Measurements from ENCODE around the gene ARNT2. TPM values are rescaled to one million over a fixed set of nuclear protein-coding genes. Genes with fewer than 3 reads are reported as not detected.
"Not testable (repeated sequence)": the region's sequence is repeated elsewhere in the genome, so short reads cannot be mapped to it uniquely, and the experiment has no call there.

The ARNT2 gene
- total RNA-seq, 1 donor from 2014 or later: 0.87 TPM

DNA sequence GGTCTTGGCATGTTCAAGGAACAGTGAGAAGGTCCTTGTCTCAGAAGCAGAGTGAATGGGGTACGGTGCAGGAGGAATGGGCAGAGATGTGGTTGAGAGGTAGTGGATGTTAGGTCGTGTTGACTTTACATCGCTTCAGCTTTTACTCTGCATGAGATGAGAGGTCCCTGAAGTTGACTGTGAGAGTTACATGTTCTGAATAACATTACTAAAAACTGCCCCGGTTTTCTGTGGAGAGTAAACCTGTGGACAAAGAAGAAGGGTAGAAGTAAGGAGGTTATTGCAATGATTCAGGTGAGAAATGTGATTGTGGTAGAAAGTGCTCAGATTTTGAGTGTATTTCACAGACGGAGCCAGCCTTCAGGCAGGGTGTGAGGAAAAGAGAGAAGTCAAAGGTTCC lies 105.6 kb downstream of the ARNT2 start:
- H3K36me3 Mint-ChIP-seq (ENCODE audit: low read depth, unreplicated experiment): no peaks in the 10 kb centered on the region
- no peaks in the 10 kb centered on the region for H3K9me3 Mint-ChIP-seq (ENCODE audit: unreplicated experiment)
- no peak overlapping the region for H3K4me3 Mint-ChIP-seq (ENCODE audit: unreplicated experiment)
- TF ChIP-seq, protein P1, sequence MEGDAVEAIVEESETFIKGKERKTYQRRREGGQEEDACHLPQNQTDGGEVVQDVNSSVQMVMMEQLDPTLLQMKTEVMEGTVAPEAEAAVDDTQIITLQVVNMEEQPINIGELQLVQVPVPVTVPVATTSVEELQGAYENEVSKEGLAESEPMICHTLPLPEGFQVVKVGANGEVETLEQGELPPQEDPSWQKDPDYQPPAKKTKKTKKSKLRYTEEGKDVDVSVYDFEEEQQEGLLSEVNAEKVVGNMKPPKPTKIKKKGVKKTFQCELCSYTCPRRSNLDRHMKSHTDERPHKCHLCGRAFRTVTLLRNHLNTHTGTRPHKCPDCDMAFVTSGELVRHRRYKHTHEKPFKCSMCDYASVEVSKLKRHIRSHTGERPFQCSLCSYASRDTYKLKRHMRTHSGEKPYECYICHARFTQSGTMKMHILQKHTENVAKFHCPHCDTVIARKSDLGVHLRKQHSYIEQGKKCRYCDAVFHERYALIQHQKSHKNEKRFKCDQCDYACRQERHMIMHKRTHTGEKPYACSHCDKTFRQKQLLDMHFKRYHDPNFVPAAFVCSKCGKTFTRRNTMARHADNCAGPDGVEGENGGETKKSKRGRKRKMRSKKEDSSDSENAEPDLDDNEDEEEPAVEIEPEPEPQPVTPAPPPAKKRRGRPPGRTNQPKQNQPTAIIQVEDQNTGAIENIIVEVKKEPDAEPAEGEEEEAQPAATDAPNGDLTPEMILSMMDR (IDR thresholded peaks at IDR 0.05; ENCODE audit: unreplicated experiment): no peak
- H3K4me1 Mint-ChIP-seq (ENCODE audit: unreplicated experiment): no peaks in the 10 kb centered on the region
- H3K27ac Mint-ChIP-seq (ENCODE audit: unreplicated experiment): no peak overlapping the region
- DNase-seq (ENCODE audit: low spot score): no peak
- peaks cover 3% of the 10 kb centered on the region for H3K27me3 Mint-ChIP-seq (ENCODE audit: unreplicated experiment)

DNA sequence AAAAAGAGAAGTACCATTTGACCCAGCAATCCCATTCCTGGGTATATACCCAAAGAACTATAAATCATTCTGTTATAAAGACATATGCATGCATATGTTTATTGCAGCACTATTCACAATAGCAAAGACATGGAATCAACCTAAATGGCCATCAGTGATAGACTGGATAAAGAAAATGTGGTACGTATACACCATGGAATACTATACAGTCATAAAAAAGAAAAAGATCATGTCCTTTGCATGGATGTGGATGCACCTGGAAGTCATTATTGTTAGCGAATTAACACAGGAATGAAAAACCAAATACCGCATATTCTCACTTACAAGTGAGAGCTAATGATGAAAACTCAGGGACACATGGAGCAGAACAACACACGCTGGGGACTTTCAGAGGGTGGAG lies 106.8 kb downstream of the ARNT2 start:
- DNase-seq (ENCODE audit: low spot score); H3K27ac Mint-ChIP-seq (ENCODE audit: unreplicated experiment): not testable (repeated sequence)

DNA sequence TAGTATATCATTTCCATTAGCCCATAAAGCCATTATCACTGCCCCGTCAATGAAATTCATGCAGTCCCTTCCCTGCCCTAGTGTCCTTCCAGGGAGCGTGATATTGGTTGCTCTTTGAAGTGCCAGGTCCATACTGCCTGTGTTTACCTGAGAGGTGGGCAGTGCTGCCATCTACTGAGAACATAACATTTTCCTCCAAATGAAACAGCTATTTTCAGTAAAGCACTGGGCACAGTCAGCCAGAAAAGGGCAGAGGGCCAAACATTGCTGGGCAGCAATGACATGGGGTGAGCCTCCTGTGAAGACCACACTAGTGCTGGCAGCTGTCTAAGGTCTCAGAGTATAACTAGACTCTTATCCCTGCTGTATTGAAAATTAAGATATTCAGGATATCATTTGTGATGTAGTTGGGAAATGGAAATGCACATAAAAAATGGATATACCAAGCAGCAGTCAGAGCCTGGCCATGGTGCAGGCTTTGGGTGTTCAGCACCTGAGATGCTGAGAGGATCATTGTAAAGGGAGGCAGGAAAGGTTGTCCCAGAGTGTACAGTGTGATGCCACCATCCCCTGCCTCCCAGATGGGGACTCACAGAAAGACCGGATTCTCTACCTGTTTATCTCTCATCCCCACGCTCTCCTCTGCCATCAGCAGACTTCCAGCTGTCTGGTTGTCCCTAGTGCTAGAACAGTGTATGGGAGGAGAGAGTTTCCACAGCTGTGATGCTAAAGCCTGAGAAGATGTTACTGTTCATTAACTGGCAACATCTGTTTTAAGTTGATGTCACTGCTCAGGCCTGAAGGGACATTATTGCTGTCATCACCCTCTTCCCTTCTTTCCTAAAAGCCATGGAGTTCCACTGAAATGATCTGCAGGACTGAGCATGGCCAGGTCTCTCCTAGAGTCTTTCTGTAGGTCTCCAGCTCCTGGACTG lies 108.8 kb downstream of the ARNT2 start:
- TF ChIP-seq, protein P1 (IDR thresholded peaks at IDR 0.05; ENCODE audit: unreplicated experiment): no peak
- Mint-ChIP-seq H3K4me3 (ENCODE audit: unreplicated experiment) (no peak overlapping the region), H3K9me3 (ENCODE audit: unreplicated experiment) (no peaks in the 10 kb centered on the region), H3K27me3 (ENCODE audit: unreplicated experiment) (peaks cover 3% of the 10 kb centered on the region), H3K36me3 (ENCODE audit: low read depth, unreplicated experiment) (no peaks in the 10 kb centered on the region), H3K4me1 (ENCODE audit: unreplicated experiment) (no peaks in the 10 kb centered on the region), H3K27ac (ENCODE audit: unreplicated experiment) (no peak overlapping the region)
- no peak for DNase-seq (ENCODE audit: low spot score)

More for the DNA sequence above, 106.8 kb downstream of the ARNT2 start:
- H3K27me3 Mint-ChIP-seq (ENCODE audit: unreplicated experiment); H3K4me3 Mint-ChIP-seq (ENCODE audit: unreplicated experiment); H3K36me3 Mint-ChIP-seq (ENCODE audit: low read depth, unreplicated experiment); H3K4me1 Mint-ChIP-seq (ENCODE audit: unreplicated experiment); H3K9me3 Mint-ChIP-seq (ENCODE audit: unreplicated experiment): not testable (repeated sequence)

DNA sequence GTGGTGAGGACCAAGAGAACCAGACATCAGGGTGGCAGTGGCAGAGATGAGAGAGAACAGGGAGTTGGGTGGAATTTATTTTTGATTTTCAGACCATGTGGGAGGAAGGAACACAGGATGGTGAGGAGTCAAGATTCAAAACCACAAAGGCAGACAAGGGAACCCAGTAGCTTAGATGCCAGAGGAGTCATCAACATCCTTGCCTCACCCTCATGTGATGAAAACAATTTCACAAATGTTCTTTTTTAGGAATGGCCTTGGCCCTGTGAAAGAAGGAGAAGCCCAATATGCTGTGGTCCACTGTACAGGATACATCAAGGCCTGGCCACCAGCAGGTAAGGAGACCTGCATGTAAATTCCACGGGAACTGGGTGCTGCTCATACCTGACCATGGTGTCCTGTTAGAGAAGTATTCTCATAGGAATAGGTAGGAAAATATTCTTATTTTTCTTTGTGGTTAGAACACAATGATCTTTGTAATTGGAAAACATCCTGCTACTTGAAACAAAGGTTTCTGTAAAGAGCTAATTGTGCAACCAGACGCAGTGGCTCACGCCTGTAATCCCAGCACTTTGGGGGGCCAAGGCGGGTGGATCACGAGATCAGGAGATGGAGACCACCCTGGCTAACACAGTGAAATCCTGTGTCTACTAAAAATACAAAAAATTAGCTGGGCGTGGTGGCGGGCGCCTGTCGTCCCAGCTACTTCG lies 110.0 kb downstream of the ARNT2 start:
- no peak overlapping the region for H3K27ac Mint-ChIP-seq (ENCODE audit: unreplicated experiment)
- no peaks in the 10 kb centered on the region for H3K4me1 Mint-ChIP-seq (ENCODE audit: unreplicated experiment)
- H3K27me3 Mint-ChIP-seq (ENCODE audit: unreplicated experiment): peaks cover 3% of the 10 kb centered on the region
- no peaks in the 10 kb centered on the region for H3K36me3 Mint-ChIP-seq (ENCODE audit: low read depth, unreplicated experiment)
- DNase-seq (ENCODE audit: low spot score): no peak
- no peak overlapping the region for H3K4me3 Mint-ChIP-seq (ENCODE audit: unreplicated experiment)
- H3K9me3 Mint-ChIP-seq (ENCODE audit: unreplicated experiment): no peaks in the 10 kb centered on the region
- TF ChIP-seq, protein P1 (IDR thresholded peaks at IDR 0.05; ENCODE audit: unreplicated experiment): no peak

DNA sequence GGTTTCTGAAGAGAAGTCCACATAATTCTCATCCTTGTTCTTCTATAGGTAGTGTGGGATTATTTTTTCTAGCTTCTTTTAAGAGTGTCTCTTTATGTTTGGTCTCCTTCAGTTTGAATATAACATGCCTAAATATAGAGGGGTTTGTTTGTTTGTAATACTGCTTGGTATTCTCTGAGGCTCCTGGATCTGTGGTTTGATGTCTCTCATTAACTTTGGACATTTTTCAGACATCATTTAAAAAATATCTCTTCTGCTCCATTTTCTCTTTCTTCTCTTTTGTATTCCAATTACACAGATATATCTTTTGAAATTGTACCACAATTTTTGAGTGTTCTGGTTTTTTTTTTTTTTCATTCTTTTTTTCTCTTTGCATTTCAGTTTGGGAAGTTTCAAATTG lies 113.1 kb downstream of the ARNT2 start:
- H3K27ac Mint-ChIP-seq (ENCODE audit: unreplicated experiment): no peak overlapping the region
- no peaks in the 10 kb centered on the region for H3K36me3 Mint-ChIP-seq (ENCODE audit: low read depth, unreplicated experiment)
- H3K9me3 Mint-ChIP-seq (ENCODE audit: unreplicated experiment): no peaks in the 10 kb centered on the region
- DNase-seq (ENCODE audit: low spot score): no peak
- TF ChIP-seq, protein P1 (IDR thresholded peaks at IDR 0.05; ENCODE audit: unreplicated experiment): no peak
- H3K27me3 Mint-ChIP-seq (ENCODE audit: unreplicated experiment): peaks cover 3% of the 10 kb centered on the region
- no peak overlapping the region for H3K4me3 Mint-ChIP-seq (ENCODE audit: unreplicated experiment)
- no peaks in the 10 kb centered on the region for H3K4me1 Mint-ChIP-seq (ENCODE audit: unreplicated experiment)

Measured in endothelial cell (in vitro differentiated cells).